HepG2 (cell line): ENCODE measurements around the gene ATP11A. TPM values are rescaled to one million over a fixed set of nuclear protein-coding genes. Genes with fewer than 3 reads are reported as not detected.

Experiments used
- ATAC-seq: fragments of 200-7000 bp; cut with Tn5 transposase; 3 replicates; pipeline ENCODE4 v1.9.1; 2020; ENCODE audit warnings: mild to moderate bottlenecking, moderate library complexity
- BruUV-seq: library from RNA; stranded (reverse); fragments of 400-500 nt; replicated peaks from 2 replicates; lab custom pipeline; 2021; lab: Mats Ljungman, UMichigan
- CTCF ChIA-PET: fragments of 300-600 bp; formaldehyde crosslinking; extraction: SDS; loops from one replicate; lab custom pipeline; 2021; ENCODE audit warnings: low total read pairs, inconsistent platforms, low intra/inter-chr PET ratio; lab: Yijun Ruan, JAX
- POLR2A ChIA-PET: fragments of 350-600 bp; sonication (Branson Sonifier 250); formaldehyde crosslinking; loops from one replicate; lab custom pipeline; 2020; ENCODE audit warnings: antibody characterized with exemption, inconsistent platforms; lab: Yijun Ruan, JAX
- DNase-seq: peaks from one replicate; pipeline ENCODE4 v3.0.0-alpha.2; 2015; ENCODE audit warnings: low spot score
- FAIRE-seq: peaks from 3 replicates; lab custom pipeline; 2011; peaks lifted over from hg19 to GRCh38; lab: Jason Lieb, UNC
- H2AFZ ChIP-seq: one replicate; pipeline ENCODE4 v1.6.1; 2011; ENCODE audit warnings: low read length, inconsistent platforms
- H3K27ac ChIP-seq: fragments of 300-600 bp; 3 replicates; pipeline ENCODE4 v1.8.0; 2011; ENCODE audit warnings: mixed run types, mild to moderate bottlenecking, mixed read lengths, low read length, inconsistent platforms; ENCODE audit not compliant: insufficient read depth; ENCODE audit errors: extremely low read length
- H3K27me3 ChIP-seq, 2 experiments: fragments of 200-600 bp in 1 of 2; 2 replicates in 1 of 2; 3 replicates in 1 of 2; pipeline versions ENCODE4 v1.6.0 to v1.8.0; 2011; ENCODE audit warnings: low read length in 2 of 2, mild to moderate bottlenecking in 2 of 2, moderate library complexity in 2 of 2, inconsistent platforms in 1 of 2; ENCODE audit not compliant: insufficient read depth in 2 of 2, control insufficient read depth in 1 of 2
- H3K36me3 ChIP-seq, 2 experiments: fragments of 200-600 bp in 1 of 2; replicated peaks in 1 of 2; 2 replicates in 1 of 2; 3 replicates in 1 of 2; pipeline versions ENCODE4 v1.5.1 to v1.8.0; 2011; ENCODE audit warnings: low read length in 2 of 2, inconsistent platforms in 1 of 2; ENCODE audit not compliant: insufficient read depth in 2 of 2, control insufficient read depth in 1 of 2
- H3K4me1 ChIP-seq: 2 replicates; pipeline ENCODE4 v1.5.1; 2012; ENCODE audit warnings: low read length, inconsistent platforms; ENCODE audit not compliant: insufficient read depth
- H3K4me2 ChIP-seq: 2 replicates; pipeline ENCODE4 v1.6.0; 2011; ENCODE audit warnings: low read depth, low read length, inconsistent platforms
- H3K4me3 ChIP-seq, 3 experiments: fragments of 200-600 bp in 1 of 3; sonication (generic), shearing (Covaris generic) in 1 of 3; replicated peaks in 1 of 3; 2 replicates each; pipeline ENCODE4 v1.5.1; 2011 to 2016; ENCODE audit warnings: low read length in 3 of 3, inconsistent platforms in 2 of 3, low read depth in 2 of 3, mild to moderate bottlenecking in 2 of 3, control low read depth in 1 of 3, mixed read lengths in 1 of 3; ENCODE audit not compliant: insufficient read depth in 1 of 3
- H3K79me2 ChIP-seq: one replicate; pipeline ENCODE4 v1.6.1; 2011; ENCODE audit warnings: low read length, inconsistent platforms; ENCODE audit not compliant: insufficient read depth
- H3K9ac ChIP-seq: 2 replicates; pipeline ENCODE4 v1.6.0; 2011; ENCODE audit warnings: mild to moderate bottlenecking, low read depth, low read length, inconsistent platforms; ENCODE audit not compliant: insufficient read depth
- H3K9me3 ChIP-seq: 2 replicates; pipeline ENCODE4 v1.5.1; 2012; ENCODE audit warnings: mild to moderate bottlenecking, low read length
- H4K20me1 ChIP-seq: 2 replicates; pipeline ENCODE4 v1.6.0; 2011; ENCODE audit warnings: inconsistent platforms, mild to moderate bottlenecking, low read length, moderate library complexity; ENCODE audit not compliant: insufficient read depth
- AGO2 ChIP-seq: fragments of 200-400 bp; formaldehyde crosslinking; optimal IDR thresholded peaks from 2 replicates; pipeline ENCODE3; 2017; ENCODE audit warnings: mild to moderate bottlenecking, low read depth, low read length, moderate library complexity
- FOXP1 ChIP-seq, 2 experiments: fragments of 450-650 bp in 1 of 2; IDR thresholded peaks; 2 replicates each; pipeline ENCODE4 v1.6.1; 2017 to 2018; ENCODE audit warnings: antibody characterized with exemption in 1 of 2
- KLF15 ChIP-seq: sonication (generic); formaldehyde crosslinking; IDR thresholded peaks from 2 replicates; pipeline ENCODE4 v1.8.1; 2023; ENCODE audit warnings: borderline replicate concordance, mild to moderate bottlenecking, inconsistent platforms, missing genetic modification reagents, mixed read lengths
- RAD51 ChIP-seq: fragments of 450-650 bp; IDR thresholded peaks from 2 replicates; pipeline ENCODE4 v1.6.1; 2016; ENCODE audit warnings: borderline replicate concordance
- RBM39 ChIP-seq: fragments of 200-400 bp; formaldehyde crosslinking; IDR thresholded peaks from one replicate; pipeline ENCODE4 v1.6.1; 2018; ENCODE audit warnings: antibody characterized with exemption, mild to moderate bottlenecking, low read depth, low read length; ENCODE audit not compliant: poor library complexity, severe bottlenecking
- ZFP82 ChIP-seq: sonication (generic); formaldehyde crosslinking; IDR thresholded peaks from 2 replicates; pipeline ENCODE4 v1.5.1; 2020; ENCODE audit warnings: mild to moderate bottlenecking, missing genetic modification reagents, borderline replicate concordance
- WGBS: methylation state at CpG from one replicate; pipeline ENCODE4 v1.1.6; 2017; ENCODE audit warnings: low lambda C conversion rate; 5-methylcytosine and 5-hydroxymethylcytosine counted together
- in situ Hi-C: cut with HindIII; loops from 2 replicates; pipeline ENCODE4 v1.10.0; 2017; ENCODE audit warnings: low pct_unique_long_range_greater_than_20kb; ENCODE audit not compliant: extremely low pct_ligation_motif_present
- intact Hi-C: fragments of 100-400 bp; cut with micrococcal nuclease; formaldehyde crosslinking; loops from one replicate; pipeline ENCODE4 v1.10.0; 2022; ENCODE audit not compliant: unreplicated experiment
- polyA plus RNA-seq, 8 experiments: library from polyadenylated mRNA; depleted of rRNA in 3 of 8; stranded (reverse) in 7 of 8; unstranded in 1 of 8; fragments of >200 nt; fragmentation: Illumina TruSeq in 4 of 8; extraction: Trizol in 4 of 8; gene quantifications; 2 replicates each; pipeline versions ENCODE4 v1.2.1 to v1.2.3, GENCODE V29; 2011 to 2016; ENCODE audit warnings: low read depth in 4 of 8, missing spikeins in 1 of 8, mixed read lengths in 1 of 8; ENCODE audit not compliant: insufficient read depth in 1 of 8
- total RNA-seq, 5 experiments: library from RNA; depleted of rRNA; stranded (reverse); fragments of >200 nt; fragmentation: Illumina TruSeq; extraction: Trizol; gene quantifications; 2 replicates each; pipeline ENCODE4 v1.2.3, GENCODE V29; 2016; ENCODE audit warnings: low read depth in 1 of 5

The ATP11A gene
- total and polyA plus RNA-seq, 2 of the 13 experiments (the other 11 are each of a cell fraction or from before 2014, with no cell fraction given): 18.4 to 20.1 TPM

DNA sequence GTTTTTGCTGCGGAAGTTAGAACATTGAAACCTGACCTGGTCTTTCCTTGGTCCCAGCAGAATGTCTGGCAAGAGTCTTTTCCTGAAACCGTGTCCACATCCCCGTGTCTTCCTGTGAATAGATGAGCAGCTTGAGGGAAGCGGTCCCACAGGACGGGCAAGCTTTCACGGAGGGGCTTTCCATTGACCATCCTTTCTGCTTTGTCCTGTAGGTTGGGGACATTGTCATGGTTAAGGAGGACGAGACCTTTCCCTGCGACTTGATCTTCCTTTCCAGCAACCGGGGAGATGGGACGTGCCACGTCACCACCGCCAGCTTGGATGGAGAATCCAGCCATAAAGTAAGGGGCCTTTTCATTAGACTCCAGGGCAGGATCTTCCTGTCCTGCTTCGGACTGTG lies 126.0 kb downstream of the ATP11A start:
- no peaks in the 10 kb centered on the region for H4K20me1 ChIP-seq
- ChIA-PET CTCF (no interaction called here), POLR2A (no interaction called here)
- DNase-seq: no peak
- H2AFZ ChIP-seq: no peak overlapping the region
- intact Hi-C loops: no loop called here
- 96% methylated on average over 13 of the region's 13 CpGs for WGBS
- H3K27me3 ChIP-seq: no peaks in the 10 kb centered on the region
- no TSS peak for BruUV-seq
- H3K4me2 ChIP-seq: no peak overlapping the region
- no peaks in the 10 kb centered on the region for H3K9me3 ChIP-seq
- TF ChIP-seq KLF15 (CRISPR knock-in tag) (no peak), RBM39 (no peak), RAD51 (no peak), ZFP82 (CRISPR knock-in tag) (no peak)
- TF ChIP-seq, all 625 proteins: peak for 0
- no peaks in the 10 kb centered on the region for H3K4me1 ChIP-seq
- in situ Hi-C loops: no loop called here
- FAIRE-seq: no peak
- no peak overlapping the region for H3K4me3 ChIP-seq
- ATAC-seq: no peak
- no peak overlapping the region for H3K27ac ChIP-seq
- H3K79me2 ChIP-seq: no peaks in the 10 kb centered on the region
- H3K36me3 ChIP-seq: peaks cover 35 to 77% of the 10 kb centered on the region in 2 experiments
- H3K9ac ChIP-seq: no peak overlapping the region

DNA sequence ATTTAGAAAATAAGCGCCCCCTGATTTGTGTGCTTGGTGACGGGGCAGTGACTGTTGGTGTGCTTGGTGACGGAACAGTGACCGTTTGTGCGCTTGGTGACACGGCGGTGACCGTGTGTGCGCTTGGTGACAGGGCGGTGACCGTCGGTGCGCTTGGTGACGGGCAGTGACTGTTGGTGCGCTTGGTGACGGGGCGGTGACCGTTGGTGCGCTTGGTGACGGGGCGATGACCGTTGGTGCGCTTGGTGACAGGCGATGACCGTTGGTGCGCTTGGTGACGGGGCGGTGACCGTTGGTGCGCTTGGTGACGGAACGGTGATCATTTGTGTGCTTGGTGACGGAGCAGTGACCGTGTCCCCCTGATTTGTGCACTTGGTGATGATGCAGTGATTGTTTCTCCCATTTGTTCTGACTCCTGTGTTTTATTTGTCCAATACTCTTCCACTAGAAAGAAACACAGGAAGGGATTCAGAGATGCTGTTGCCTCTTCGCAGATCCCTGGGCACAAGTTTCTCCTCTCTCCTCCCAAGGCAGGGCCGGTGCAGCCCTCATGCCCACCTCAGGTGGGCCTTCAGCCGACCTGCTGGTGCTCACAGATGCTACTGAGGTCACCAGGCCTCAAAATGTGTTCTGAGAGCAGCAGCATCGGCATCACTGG lies 128.3 kb downstream of the ATP11A start:
- no peaks in the 10 kb centered on the region for H3K4me1 ChIP-seq
- no peak overlapping the region for H3K4me2 ChIP-seq
- no peaks in the 10 kb centered on the region for H3K79me2 ChIP-seq
- DNase-seq: no peak
- no peak overlapping the region for H2AFZ ChIP-seq
- intact Hi-C loops (no loop called here), in situ Hi-C loops (no loop called here)
- TF ChIP-seq AGO2 (peak; percentile 76), FOXP1 (IDR thresholded peaks at IDR 0.05) (no peak), FOXP1 (CRISPR knock-in tag; IDR thresholded peaks at IDR 0.05) (no peak)
- peaks cover 35 to 88% of the 10 kb centered on the region in 2 experiments for H3K36me3 ChIP-seq
- no peaks in the 10 kb centered on the region for H3K9me3 ChIP-seq
- 95% methylated on average over 37 of the region's 38 CpGs for WGBS
- H3K4me3 ChIP-seq: no peak overlapping the region
- H3K27ac ChIP-seq: no peak overlapping the region
- ATAC-seq: no peak
- H3K27me3 ChIP-seq: no peaks in the 10 kb centered on the region
- no peak overlapping the region for H3K9ac ChIP-seq
- POLR2A ChIA-PET: no interaction called here
- no TSS peak for BruUV-seq
- H4K20me1 ChIP-seq: no peaks in the 10 kb centered on the region
- CTCF ChIA-PET: no interaction called here
- no peak for FAIRE-seq
